ENCODE measurements around the gene GPR18.

The GPR18 gene

DNA sequence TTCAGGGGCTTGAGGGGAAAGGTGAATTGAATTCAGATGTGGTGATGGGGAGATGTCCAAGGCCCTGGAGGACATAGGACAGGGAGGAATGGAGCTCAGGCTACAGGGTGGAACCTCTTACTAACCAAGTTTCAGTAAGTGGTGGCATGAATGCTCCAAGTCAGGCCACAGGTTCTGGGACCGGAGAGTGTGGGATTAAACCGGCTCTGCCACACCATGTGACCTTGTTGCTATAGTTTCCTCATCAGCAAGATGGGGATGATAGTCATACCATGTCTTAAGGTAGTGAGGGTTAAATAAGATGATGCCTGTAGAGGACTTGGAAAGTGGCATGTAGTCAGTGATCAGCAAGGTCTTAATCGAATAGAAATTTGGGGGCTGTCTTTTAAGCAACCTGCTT lies 32.7 kb upstream of the GPR18 start:
- DNase-seq (ENCODE audit: low read depth): no peak

DNA sequence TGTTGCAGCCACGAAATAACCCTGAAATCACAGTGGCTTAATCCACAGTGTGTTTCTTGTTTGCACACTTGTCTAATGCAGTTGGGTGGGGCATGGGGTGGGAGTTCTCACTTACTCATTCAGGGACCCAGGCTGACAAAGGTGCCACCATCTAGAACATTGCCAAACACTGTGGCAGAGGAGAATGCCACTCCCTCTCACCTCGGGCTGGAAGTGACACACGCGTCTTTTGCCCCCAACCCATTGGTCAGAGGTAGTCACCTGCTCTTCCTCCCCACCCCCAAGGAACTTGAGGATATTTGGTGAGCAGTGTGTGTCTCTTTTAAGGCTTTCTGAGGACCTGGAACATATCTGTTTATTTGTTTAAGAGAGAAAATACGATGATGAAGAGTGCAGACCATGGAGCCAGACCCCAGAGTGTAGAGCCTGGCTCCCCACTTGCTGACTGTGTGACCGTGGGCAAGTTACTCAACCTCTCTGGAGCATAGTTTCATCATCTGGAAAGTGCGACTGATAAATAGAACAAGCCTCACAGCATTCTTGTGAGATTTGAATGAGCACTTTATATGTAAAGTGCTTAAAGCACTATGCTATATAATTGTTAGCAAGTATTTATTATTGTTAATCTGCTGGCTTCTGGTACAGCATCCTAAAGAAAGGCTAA lies 31.6 kb upstream of the GPR18 start:
- DNase-seq (ENCODE audit: low read depth): no peak

DNA sequence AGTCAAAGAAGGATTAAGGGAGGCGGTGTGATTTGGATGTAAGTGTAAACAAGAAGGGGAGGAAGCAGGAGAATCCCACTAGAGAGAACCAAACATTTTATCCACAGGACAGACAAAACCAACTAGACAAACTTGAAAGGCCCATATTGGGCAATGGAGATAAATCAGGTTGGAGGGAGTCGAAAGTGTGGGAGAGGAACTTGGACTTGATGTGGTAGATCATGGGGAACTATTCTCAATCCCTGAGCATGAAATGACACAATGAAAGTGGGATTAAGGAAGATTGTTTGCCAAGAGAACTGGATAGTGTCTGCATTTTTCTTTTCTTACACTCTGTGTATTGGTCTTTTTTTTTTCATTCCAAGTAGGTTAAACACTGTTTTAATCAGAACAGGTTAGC lies 31.1 kb upstream of the GPR18 start:
- no peak for DNase-seq (ENCODE audit: low read depth)

DNA sequence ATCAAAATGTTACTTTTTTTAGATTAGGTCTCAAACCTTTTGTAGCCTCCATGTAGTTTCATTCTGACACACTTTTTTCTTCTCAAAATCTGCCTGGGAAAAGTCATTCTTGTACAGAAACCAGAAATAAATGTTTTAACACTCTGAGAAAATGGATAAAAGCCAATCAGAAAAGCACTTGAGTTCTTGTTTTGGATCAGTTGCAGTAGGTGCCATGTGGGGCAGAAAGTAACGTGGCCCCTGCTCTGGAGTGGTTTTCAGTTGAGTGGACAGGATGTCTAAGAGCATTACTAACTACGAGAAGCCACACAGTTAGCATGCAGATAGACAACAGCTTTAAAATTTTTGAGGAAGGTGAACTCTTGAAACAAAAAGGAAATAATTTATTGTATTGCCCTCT lies 29.9 kb upstream of the GPR18 start:
- DNase-seq (ENCODE audit: low read depth): no peak

DNA sequence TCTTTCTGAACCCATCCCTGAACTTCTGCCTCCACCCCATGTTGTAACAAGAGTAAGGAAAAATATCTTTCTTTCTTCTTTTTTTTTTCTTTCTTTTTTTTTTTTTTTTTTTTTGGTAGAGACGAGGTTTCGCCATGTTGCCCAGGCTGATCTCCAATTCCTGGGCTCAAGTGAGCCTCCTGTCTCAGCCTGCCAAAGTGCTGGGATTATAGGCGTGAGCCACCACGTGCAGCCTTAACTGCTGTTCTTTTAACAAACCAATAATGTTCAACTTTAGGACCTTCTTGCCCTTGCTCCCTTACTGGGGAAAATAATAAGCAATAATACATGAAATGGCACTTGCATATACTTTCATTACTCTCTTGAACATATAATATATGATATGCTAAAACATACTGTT lies 29.4 kb upstream of the GPR18 start:
- no peak for DNase-seq (ENCODE audit: low read depth)

DNA sequence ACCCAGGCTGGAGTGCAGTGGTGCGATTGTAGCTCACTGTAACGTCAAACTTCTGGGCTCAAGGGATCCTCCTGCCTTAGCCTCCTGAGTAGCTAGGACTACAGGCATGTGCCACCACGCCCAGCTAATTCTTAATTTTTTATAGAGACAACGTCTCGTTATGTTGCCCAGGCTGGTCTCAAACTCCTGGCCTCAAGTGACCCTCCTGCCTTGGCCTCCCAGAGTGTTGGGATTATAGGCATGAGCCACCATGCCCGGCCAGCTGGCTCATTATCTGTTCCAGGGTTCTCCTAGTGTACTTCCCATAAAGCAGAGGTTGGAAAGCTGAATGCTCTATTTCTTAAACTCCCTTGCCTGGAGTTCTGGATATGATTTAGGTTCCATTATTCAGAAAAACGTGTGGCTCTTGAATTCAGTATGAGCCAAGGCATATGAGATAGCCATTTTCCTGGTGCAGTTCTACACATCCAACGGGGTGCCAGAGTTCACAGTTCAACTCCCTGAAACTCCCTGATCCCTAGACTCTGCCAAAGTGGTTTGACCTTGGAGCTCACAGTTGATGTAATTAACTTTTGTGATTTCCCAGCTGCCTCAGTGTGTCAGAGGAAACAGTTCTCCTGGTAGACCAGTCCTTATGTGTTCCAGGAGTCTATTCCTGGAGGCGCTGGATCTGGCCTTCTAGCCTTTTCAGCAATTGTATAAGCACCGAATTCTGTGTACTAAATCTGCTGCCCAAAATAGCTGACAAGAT lies 27.4 kb upstream of the GPR18 start:
- no peak for DNase-seq (ENCODE audit: low read depth)

DNA sequence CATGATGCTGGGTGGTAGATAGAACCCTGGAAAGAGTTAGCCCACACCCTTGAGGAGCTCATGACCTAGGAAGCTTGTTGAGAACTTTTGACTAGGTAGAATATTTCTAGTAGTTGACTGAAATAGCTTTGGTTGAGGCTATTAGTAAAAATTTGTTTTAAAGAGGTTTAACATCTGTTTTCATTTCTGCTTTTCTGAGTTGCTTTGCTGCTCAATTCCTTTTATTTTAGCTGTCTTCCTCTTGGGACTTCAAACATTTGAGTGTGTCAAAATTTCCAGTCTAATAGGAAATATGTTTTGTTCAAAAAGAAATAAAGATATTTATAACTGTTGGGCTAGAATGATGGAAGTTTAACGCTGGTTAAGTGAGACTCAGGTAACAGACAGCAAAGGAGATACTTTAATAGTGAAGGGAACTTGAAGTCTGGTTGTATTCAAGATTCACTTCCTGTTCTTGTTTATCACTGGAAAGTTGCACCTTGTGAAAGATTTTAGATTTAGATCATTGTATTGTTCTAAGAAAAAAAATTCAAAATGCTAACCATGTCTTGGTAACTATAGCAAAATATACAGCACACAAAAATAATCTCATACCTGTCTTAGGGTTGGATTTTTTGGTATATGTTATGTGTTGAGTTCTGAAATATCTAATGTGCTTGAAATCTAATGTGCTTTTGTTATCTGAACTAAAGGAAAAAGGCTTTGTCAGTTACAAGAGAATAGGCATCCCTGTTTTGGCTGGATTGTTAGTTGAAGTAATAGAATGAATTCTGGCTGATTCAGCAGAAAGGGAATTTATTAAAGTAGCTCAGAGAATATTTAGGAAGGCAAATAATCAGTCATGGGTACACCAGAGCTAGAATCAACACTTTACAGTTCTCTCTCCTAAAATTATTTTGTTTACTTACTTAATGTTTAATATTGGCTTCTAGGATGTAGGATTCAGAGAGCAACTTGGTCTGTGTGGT lies 24.4 kb upstream of the GPR18 start:
- DNase-seq (ENCODE audit: low read depth): no peak

DNA sequence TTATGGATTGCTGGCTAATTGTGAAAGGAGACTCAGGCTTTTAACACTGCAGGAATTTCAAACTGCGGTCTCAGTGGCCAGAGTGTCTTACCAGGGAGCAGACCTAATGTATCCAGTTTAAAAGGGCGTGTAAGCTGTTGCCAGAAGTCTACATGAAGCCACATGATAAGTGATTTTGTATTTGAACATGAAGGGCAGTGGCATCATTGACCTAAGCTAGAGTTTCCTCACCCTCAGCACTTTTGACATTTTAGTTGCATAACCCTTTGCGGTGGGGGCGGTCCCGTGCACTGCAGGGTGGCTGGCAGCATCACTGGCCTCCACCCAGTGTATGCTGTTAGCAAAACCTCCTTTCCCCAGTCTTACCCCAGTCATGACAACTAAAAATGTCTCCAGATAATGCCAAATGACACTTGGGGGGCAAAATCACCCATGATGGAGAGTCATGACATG lies 23.7 kb upstream of the GPR18 start:
- no peak for DNase-seq (ENCODE audit: low read depth)

DNA sequence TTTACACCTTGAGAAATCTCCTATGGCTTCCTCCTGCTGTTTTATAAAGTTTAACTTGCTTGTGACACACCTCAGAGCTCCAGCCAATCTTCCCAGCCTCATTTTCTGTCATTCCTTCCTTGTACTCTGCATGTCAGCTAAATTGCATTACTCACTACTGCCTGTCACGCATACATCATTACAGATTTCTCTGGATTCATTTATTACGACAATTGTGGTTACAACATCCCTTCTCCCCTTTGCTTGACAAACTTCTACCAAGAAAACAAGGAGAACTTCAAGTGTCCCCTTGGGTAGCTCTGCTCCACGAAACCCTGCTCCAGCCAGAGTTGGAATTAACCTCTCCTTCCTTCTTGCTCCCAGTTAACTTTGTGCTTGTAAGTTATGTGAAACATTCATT lies 22.0 kb upstream of the GPR18 start:
- no peak for DNase-seq (ENCODE audit: low read depth)

DNA sequence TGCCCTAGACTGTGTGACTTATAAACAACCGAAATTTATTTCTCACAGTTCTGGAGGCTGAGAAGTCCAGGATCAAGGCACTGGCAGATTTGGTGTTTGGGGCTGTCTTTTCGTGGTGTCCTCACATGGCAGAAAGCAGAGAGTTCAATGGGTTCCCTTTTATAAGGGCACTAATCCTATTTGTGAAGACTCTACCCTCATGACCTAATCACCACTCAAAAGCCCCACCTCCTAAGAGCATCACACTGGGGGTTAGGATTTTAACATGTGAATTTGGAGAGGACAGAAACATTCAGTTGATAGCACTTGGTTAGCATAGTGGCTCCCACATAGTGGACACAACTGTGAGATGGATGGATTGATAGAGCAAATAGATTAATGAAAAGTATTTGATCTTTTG lies 21.5 kb upstream of the GPR18 start:
- no peak for DNase-seq (ENCODE audit: low read depth)

DNA sequence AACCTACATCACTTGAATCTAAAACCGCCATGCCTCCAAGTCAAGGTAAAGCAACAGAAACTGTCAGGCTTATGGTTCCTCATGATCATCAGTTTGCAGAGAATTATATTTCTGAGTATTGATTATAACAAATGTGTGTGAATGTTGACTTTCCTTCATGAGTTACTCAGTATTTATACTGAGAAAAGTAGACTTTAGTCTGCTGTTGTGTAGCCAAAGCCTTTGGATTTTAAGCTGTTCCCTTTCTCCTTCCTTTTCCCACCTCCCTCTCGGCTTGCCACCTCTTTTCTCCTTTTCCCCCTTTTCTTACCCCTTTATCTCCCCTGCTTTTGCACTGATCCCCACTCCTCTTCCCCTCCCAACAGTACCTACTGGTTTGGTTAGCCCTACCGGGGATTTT lies 20.7 kb upstream of the GPR18 start:
- DNase-seq (ENCODE audit: low read depth): no peak

DNA sequence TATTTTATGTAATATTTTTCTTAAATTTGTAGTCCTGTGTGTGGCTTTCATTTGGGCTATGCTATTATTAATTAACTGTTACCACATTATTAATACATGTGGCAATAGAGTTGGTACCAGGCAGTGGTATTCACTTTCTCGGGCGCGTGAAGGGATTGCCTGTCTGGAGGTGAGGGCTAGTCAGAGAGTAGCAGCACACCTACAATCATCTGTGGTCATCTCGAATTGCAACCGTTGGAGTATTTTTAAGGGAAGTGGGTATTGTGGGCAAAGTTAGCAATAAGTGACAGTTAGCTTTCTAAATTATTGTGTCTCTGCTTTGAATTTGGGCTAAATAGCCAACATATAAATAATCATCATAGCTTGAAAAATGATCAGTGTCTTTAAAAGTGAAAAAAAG lies 20.0 kb upstream of the GPR18 start:
- DNase-seq (ENCODE audit: low read depth): no peak

DNA sequence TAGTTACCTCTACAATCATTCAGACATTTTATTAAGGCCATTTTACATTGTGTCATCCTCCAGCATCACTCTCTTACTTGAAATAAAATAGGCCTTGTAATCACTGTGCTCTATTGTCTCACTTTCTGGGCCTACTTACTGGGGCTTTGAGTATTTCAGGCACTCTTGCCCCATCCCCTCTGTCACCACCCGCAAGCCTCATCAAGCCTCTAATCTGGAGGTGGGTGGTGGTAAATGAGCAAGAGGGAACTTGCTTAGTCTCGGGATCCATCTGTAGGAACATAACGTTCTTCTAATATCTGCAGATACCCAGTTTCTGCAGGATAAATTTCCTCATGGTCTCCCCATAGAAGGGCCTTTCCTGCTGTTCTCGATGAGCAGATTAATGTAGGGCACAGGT lies 19.4 kb upstream of the GPR18 start:
- no peak for DNase-seq (ENCODE audit: low read depth)

DNA sequence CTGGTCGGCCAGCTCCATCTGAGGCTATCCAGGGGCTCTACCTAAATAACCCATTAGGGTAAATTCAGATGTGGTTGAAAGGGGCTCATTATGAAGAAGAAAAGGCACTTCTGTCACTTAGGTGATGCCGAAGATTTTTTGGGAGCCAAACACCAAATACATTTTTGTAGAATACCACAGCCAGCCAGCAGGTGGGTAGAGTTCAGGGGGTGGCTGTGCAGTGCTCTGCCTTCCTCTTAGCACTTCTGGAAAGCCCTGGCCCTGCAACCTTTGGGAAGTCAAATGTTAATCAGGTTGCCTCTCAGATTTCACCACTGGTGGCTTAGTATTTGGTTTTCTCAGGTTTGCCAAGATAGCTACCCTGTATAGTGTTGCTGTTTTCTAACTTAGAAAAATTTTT lies 18.5 kb upstream of the GPR18 start:
- DNase-seq (ENCODE audit: low read depth): no peak

DNA sequence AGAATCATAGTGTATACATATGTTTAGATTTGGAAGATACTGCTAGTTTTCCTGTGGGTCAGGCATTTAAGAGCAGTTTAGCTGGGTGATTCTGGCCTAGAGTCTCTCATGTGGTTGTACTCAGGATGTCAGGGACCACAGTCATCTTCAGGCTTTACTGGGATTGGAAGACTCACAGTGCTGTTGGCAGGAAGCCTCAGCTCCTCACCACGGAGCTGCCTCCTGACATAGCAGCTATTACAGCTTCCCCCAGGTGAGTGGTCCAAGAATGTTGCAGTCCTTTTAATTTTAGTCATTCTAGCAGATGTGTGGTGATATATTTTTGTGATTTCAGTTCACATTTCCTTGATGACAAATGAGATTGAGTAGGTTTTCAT lies 16.9 kb upstream of the GPR18 start:
- DNase-seq (ENCODE audit: low read depth): no peak

DNA sequence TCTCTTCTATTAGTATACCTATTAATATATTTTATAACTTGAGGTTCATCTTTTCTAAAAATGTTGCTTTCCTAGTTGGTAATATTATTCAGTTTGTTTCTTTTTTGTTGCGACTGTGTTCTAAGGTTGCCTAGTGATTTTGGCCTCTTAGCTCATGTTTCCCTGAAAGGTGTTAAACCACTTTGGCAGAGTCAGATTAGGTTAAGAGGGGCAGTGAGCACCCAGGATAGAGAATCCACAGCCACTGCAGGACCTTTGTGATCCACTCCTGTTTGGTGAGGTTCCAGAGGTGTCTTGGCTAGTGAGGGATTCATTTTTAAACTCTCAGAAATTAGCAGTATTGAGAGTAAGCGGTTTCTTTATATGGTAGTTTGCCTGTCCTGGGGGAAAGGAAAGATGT lies 14.9 kb upstream of the GPR18 start:
- no peak for DNase-seq (ENCODE audit: low read depth)

DNA sequence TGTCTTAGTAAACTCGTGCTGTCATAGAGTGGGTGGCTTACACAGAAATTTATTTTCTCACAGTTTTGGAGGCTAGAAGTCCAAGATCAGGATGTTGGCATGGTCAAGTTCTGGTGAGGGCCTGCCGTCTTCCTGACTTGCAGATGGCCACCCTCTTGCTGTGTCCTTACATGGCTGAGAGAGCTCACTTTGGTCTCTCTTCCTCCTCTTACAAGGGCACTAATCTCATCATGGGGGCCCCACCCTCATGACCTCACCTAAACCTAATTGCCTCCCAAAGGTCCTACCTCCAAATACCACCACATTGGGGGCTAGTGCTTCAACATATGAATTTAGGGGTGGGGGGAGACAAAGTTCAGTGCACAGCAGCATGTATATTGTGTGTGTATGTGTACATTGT lies 14.3 kb upstream of the GPR18 start:
- DNase-seq (ENCODE audit: low read depth): no peak

DNA sequence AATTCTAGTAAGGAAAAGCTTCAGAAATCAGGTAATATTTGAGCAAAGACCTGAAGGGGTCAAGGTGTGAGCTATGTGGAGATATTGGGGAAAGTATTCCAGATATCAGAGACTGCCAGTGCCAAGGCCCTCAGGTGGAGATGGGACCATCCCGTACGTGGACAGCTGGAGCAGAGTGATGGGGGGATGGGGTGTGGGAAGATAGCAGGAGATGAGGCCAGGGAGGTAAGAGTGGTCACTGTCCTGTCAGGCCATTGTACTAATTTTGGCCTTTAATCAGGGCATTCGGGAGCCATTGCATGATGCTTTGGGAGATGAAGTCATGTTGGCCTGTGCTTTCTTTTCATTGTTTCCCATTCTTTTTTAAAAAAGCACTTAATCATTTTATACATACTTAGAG lies 13.1 kb upstream of the GPR18 start:
- no peak for DNase-seq (ENCODE audit: low read depth)

DNA sequence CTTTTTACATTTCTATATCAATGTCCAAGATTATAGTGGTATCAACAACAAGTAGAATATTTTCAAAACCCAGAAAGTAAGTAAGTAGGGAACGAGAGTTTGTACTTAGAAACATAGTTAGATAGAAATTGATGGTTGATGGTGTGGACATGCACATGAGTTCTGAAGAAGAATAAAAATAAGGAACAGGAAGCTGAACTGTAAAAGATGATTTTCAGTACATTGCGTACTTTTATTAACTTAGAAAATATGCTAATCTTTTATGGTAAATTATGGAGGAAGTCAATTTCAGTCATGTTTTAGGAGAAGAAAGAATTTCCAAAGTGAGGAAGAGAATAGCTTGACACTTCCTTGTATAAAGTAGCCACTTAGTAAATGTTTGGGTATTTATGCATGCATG lies 12.3 kb upstream of the GPR18 start:
- no peak for DNase-seq (ENCODE audit: low read depth)

DNA sequence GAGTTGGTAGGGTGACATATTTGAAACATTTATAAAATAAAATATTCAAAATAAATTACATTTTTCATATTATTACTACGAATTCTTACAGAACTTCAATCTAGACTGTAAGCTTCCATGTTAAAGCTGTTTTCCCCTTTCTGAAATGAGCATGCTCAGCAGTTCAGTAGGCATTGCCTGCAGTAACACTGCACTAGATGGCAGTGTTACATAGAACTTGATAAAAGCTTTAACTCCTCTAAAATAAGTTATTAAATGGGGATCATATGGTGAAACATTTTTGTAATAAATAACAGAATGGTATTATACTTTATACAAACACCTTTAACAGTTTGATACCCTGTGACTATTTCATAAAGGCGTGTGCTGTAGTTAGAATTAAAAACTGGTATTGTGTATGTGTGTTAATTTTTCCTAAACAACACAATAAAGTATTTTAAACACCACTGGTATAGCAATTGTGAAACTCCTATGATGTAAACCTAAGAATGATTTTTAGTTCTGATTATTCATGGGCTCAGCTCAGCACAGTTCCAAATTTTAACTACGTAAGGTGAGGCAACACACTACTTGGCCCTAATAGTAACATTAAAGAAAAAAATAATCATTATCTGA lies 11.6 kb upstream of the GPR18 start:
- DNase-seq (ENCODE audit: low read depth): no peak

DNA sequence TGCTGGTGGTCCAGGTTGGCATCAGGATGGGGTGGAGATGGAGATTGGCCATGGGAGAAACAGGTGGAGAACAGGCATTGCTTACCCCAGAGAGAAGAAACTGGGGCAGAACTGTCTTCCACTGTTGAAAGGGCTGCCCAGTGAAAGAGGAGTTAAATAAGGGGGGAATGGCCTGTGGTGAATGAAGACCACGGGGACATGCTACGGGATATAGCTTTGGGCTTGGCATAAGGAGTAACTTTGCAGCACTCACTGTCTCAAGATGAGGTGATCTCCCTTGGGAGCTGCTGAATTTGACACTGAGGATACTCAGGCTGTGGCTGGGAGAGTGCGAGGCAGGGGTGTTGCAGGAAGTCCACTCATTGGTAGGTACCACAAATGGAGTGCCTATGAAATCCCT lies 10.6 kb upstream of the GPR18 start:
- DNase-seq (ENCODE audit: low read depth): no peak

DNA sequence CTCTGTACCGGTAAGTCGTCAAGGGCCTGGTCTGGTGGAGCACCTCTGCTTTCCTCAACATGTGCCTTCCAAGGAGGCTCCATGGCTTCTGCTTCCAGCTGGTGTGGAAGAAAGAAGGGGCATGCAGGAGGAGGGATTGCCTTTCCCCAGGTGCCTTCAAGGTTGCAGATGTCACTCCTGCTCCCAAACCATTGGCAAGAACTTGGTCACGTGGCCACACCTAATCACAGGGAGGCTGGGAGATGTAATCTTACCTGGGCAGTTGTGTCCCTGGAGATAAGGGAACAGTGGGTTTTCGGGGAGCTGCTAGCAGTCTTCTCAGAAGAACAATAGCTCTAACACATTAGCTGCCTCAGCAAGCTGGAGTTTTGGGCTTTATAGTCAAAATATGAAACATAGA lies 9.7 kb upstream of the GPR18 start:
- DNase-seq (ENCODE audit: low read depth): no peak

DNA sequence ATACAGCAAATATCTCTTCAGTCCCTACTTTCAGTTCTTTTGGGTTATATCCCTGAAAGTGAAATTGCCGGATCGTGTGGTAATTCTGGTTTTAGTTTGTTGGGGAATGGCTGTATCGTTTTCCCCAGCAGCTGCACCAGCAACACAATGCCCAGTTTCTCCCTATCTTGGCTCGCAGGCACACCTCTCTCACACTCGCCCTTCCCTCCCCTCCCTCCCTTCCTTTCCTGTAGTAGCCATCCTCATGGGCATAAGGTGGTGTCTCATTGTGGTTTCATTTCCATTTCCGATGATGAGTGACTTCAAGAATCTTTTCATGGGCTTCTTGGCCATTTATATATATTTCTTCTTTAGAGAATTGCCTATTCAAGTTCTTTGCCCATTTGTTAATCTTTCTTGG lies 8.6 kb upstream of the GPR18 start:
- DNase-seq (ENCODE audit: low read depth): no peak
